Skeletal muscle tissue (tissue), 5 donors: Measurements from ENCODE around the gene CDV3. TPM values are rescaled to one million over a fixed set of nuclear protein-coding genes. Genes with fewer than 3 reads are reported as not detected.

Experiments used
- H3K27ac ChIP-seq: one replicate; pipeline ENCODE4 v1.7.0; 2013; ENCODE audit warnings: mild to moderate bottlenecking, low read depth, low read length, inconsistent platforms
- H3K27me3 ChIP-seq, 3 donors: one replicate each; pipeline ENCODE4 v1.7.0; 2013; ENCODE audit warnings: low read length in 3 of 3; ENCODE audit not compliant: control insufficient read depth in 3 of 3, insufficient read depth in 3 of 3
- H3K36me3 ChIP-seq, 3 donors: one replicate each; pipeline ENCODE4 v1.7.0; 2013; ENCODE audit warnings: low read length in 3 of 3; ENCODE audit not compliant: control insufficient read depth in 3 of 3, insufficient read depth in 3 of 3
- H3K4me1 ChIP-seq, 3 donors: one replicate each; pipeline ENCODE4 v1.7.0; 2013; ENCODE audit warnings: low read length in 3 of 3, mild to moderate bottlenecking in 3 of 3; ENCODE audit not compliant: control insufficient read depth in 3 of 3, insufficient read depth in 3 of 3
- H3K4me3 ChIP-seq, 3 donors: one replicate each; pipeline ENCODE4 v1.7.0; 2013; ENCODE audit warnings: low read length in 3 of 3
- H3K9ac ChIP-seq, 3 donors: one replicate each; pipeline ENCODE4 v1.7.0; 2013; ENCODE audit warnings: low read length in 3 of 3, mild to moderate bottlenecking in 3 of 3, moderate library complexity in 2 of 3, low read depth in 1 of 3
- H3K9me3 ChIP-seq, 3 donors: one replicate each; pipeline ENCODE4 v1.7.0; 2013; ENCODE audit warnings: low read length in 3 of 3; ENCODE audit not compliant: control insufficient read depth in 3 of 3
- small RNA-seq: library from RNA; depleted of rRNA; stranded (forward); fragments of <200 nt; gene quantifications from one replicate; pipeline ENCODE3, GENCODE V24; 2014
- total RNA-seq: library from RNA; depleted of rRNA; stranded (reverse); fragments of >200 nt; gene quantifications from one replicate; pipeline ENCODE4 v1.2.3, GENCODE V29; 2014
- donor health status: Osteomylitis.

Gene CDV3
- total RNA-seq, 1 donor from 2014 or later: 121 TPM

- Histone ChIP-seq H3K4me1 (no peaks in the 10 kb centered on the region), H3K36me3 (peaks cover 7 to 31% (median 25%) of the 10 kb centered on the region in 3 donors), H3K9me3 (no peaks in the 10 kb centered on the region), H3K27ac (no peak overlapping the region), H3K4me3 (no peak overlapping the region), H3K27me3 (no peaks in the 10 kb centered on the region), H3K9ac (no peak overlapping the region)
These were observed 54.3 kb downstream of the CDV3 start for GRCh38 chr3:133627789-133628188.

DNA sequence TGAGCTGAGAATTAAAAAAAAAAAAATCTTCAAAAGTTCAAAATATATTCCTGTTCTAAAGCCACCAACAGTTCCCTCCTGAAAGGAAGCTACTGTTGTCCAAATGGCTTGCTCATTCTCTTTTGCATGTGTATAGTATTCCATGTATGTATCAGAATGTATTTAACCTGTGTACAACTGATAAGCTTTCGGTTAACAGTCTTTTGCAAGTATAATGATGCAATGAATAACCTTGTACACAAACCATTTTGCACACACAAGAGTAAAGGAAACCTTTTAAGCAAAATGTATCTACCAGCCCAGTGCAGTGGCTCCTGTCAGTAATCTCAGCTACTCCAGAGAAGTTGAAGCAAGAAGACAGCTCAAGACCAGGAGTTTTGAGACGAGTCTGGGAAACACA lies 55.7 kb downstream of the CDV3 start:
- Histone ChIP-seq H3K4me3 (no peak overlapping the region), H3K36me3 (peaks cover 5 to 35% (median 27%) of the 10 kb centered on the region in 3 donors), H3K27ac (no peak overlapping the region), H3K4me1 (no peaks in the 10 kb centered on the region), H3K27me3 (no peaks in the 10 kb centered on the region), H3K9me3 (no peaks in the 10 kb centered on the region), H3K9ac (no peak overlapping the region)

GRCh38 chr3:133633439-133633838 lies 60.0 kb downstream of the CDV3 start:
- Histone ChIP-seq H3K4me3 (no peak overlapping the region), H3K36me3 (peaks cover 8 to 26% (median 25%) of the 10 kb centered on the region in 3 donors), H3K27ac (no peak overlapping the region), H3K4me1 (no peaks in the 10 kb centered on the region), H3K9me3 (no peaks in the 10 kb centered on the region), H3K27me3 (no peaks in the 10 kb centered on the region), H3K9ac (no peak overlapping the region)

Small RNA genes within 50 kb of the gene (small RNA-seq; reads per million reads assigned to genes)
- gene AC022296.2 (not detected), gene RF00438 (not detected)

Other genes with a start within 250 kb of the CDV3 start
- gene BFSP2, start 173.6 kb upstream of the CDV3 start, total RNA-seq: 2.1 TPM
- gene TOPBP1, start 88.3 kb downstream of the CDV3 start, total RNA-seq: 21.4 TPM
- 3.1 TPM for gene TF, start 172.7 kb downstream of the CDV3 start, total RNA-seq
- gene SRPRB, start 232.1 kb downstream of the CDV3 start, total RNA-seq: 40.7 TPM